ENCODE results near the gene UBE3D.
A peak's percentile ranks its signal among the peaks of the same experiment; 100 is the strongest.

The UBE3D gene

GRCh38 chr6:82882363-82883023 is 183.1 kb downstream of the UBE3D start:
- peak; percentile 30 for DNase-seq (ENCODE audit: low read depth)
- TF ChIP-seq, protein P1, sequence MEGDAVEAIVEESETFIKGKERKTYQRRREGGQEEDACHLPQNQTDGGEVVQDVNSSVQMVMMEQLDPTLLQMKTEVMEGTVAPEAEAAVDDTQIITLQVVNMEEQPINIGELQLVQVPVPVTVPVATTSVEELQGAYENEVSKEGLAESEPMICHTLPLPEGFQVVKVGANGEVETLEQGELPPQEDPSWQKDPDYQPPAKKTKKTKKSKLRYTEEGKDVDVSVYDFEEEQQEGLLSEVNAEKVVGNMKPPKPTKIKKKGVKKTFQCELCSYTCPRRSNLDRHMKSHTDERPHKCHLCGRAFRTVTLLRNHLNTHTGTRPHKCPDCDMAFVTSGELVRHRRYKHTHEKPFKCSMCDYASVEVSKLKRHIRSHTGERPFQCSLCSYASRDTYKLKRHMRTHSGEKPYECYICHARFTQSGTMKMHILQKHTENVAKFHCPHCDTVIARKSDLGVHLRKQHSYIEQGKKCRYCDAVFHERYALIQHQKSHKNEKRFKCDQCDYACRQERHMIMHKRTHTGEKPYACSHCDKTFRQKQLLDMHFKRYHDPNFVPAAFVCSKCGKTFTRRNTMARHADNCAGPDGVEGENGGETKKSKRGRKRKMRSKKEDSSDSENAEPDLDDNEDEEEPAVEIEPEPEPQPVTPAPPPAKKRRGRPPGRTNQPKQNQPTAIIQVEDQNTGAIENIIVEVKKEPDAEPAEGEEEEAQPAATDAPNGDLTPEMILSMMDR (IDR thresholded peaks at IDR 0.05; ENCODE audit: control insufficient read depth, extremely low read depth, insufficient read depth): no peak
- no peak overlapping the region for H3K4me3 ChIP-seq (ENCODE audit: low read depth, low read length)

DNA sequence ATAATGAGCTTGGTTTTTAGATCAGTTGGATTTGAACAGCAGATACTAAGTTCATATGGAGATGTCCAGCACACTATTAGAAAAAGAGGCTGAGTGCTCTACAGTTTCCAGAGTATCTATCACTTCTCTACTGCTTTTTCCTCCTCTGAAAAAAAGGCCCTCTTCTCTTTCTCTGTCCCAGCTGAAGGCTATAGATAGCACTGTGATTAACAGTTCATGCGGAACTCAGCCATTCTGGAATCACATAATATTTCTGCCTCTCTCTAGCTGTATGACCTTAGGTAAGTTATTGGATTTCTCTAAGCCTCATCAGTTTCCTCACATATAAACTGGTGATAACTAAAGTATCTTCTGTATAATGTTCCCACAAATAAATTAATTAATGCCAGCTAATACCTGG is 184.1 kb downstream of the UBE3D start:
- H3K4me3 ChIP-seq (ENCODE audit: low read depth, low read length): no peak overlapping the region
- TF ChIP-seq, protein P1 (IDR thresholded peaks at IDR 0.05; ENCODE audit: control insufficient read depth, extremely low read depth, insufficient read depth): no peak
- no peak for DNase-seq (ENCODE audit: low read depth)

DNA sequence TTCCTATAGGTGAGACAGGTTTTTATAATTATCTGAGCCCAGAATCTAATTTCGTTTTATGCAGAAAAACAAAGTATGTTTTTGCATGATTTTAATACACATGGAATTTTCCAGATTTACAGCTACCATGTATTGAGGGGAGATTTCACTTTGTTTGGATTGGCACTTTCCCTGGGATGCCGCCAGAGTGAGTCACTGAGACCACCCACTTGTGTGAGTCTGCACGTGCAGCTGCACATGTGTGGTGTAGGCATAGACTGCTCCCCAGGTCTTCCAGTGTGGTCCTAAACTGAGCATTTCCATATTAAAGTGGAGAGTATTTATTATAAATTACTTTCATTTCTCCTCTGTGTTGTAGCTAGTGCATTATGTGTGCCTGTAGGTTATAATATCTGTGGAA is 186.8 kb downstream of the UBE3D start:
- TF ChIP-seq, protein P1 (IDR thresholded peaks at IDR 0.05; ENCODE audit: control insufficient read depth, extremely low read depth, insufficient read depth): no peak
- H3K4me3 ChIP-seq (ENCODE audit: low read depth, low read length): no peak overlapping the region
- DNase-seq (ENCODE audit: low read depth): no peak

DNA sequence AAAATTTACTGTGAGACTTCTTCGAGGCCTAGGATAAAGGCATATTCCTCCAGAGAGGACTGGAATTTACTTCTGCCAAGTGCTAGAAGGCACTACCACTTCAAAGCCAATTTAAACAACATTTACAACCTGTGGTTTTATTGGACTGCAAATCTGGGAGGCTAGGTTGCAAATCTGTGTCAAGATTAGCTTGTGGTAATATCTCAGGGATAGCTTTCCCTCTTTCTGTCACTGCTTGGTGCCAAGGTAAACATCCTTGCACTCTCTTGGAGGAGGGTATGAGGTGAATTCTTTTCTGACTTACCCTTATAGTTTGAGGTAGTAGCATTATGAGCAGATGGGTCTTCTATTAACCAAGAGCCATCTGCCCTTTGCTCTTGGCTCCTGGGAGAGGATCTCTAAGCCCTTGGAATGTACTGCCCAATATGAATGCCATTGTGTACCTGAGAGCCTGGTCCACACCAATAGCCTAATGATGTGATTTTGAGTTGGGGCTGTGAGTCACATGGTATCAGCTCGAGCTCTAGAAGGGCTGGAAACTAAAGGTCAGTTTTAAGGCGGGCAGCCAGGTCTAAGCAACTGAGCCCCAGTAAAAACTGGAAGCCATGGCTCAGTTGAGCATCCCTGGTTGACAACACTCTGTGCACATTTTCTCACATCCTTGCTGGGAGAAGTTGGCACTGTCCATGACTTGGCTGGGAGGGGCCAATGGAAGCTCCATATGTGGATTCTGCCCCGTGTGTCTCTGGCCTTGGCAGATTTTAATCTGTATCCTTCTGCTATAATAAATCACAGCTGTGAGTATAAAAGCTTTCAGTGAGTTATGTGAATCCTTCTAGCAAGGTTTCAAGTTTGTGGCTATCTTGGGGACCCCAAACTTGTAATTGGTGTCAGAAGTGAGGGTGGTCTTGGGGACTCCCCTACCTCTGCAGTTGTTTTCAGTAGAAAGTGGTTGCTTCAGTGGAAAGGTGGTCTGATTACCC is 188.1 kb downstream of the UBE3D start:
- no peak overlapping the region for H3K4me3 ChIP-seq (ENCODE audit: low read depth, low read length)
- TF ChIP-seq, protein P1 (IDR thresholded peaks at IDR 0.05; ENCODE audit: control insufficient read depth, extremely low read depth, insufficient read depth): no peak
- DNase-seq (ENCODE audit: low read depth): peak; percentile 99

DNA sequence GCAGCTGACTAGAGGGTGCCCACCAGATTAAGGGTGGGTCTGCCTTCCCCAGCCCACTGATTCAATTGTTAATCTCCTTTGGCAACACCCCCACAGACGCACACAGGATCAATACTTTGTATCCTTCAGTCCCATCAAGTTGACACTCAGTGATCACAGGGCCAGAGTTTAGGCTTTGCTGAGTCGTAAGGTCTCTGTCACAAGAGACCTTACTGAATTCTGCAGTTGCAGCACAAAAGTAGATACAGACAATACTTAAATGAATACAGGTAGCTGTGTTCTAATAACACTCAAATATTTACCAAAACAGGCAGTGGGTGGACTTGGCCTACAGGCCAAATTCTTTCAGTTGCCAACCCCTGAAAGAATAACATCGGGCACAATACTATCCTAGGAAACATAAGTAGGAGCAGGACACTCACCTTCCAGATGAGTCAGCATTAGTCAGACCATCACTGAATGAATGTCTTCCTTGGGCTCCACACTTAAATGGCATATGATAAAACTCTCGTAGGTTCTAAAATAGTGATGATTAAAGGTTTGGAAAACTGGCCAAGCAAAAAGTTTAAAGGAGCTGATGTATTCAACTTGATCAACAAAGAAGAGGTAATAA is 190.0 kb downstream of the UBE3D start:
- TF ChIP-seq, protein P1 (IDR thresholded peaks at IDR 0.05; ENCODE audit: control insufficient read depth, extremely low read depth, insufficient read depth): no peak
- H3K4me3 ChIP-seq (ENCODE audit: low read depth, low read length): no peak overlapping the region
- no peak for DNase-seq (ENCODE audit: low read depth)

- no peak overlapping the region for H3K4me3 ChIP-seq (ENCODE audit: low read depth, low read length)
- TF ChIP-seq, protein P1 (IDR thresholded peaks at IDR 0.05; ENCODE audit: control insufficient read depth, extremely low read depth, insufficient read depth): no peak
- DNase-seq (ENCODE audit: low read depth): no peak
Observed at GRCh38 chr6:82874867-82875266, 190.8 kb downstream of the UBE3D start.

All from LNCaP clone FGC (cell line).